ENCODE results near the gene LAIR2.
"Not testable (repeated sequence)": the region's sequence is repeated elsewhere in the genome, so short reads cannot be mapped to it uniquely, and the experiment has no call there.

The LAIR2 gene

DNA sequence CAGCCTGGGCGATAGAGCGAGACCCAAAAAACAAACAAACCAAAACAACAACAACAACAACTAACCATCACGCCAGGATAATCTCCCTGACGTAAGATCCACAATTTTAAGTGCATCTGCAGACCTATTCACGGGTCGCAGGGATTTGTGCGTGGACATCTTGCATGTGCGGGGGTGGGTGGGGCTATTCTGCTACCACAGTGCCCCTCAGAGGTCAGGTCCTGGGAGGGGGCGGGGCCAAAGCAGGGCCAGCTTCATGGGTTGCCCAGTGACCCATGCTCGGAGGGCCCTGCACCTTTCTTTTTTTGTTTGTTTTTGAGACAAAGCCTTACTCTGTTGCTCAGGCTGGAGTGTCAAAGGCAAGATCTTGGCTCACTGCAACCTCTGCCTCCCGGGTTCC, 26.9 kb upstream of the LAIR2 start:
- Mint-ChIP-seq H3K4me3 (no peak overlapping the region), H3K4me1 (ENCODE audit: low read depth) (peaks cover 8% of the 10 kb centered on the region), H3K36me3 (ENCODE audit: low read depth) (no peaks in the 10 kb centered on the region), H3K27me3 (peaks cover 51% of the 10 kb centered on the region), H3K9me3 (no peaks in the 10 kb centered on the region), H3K27ac (no peak overlapping the region)

DNA sequence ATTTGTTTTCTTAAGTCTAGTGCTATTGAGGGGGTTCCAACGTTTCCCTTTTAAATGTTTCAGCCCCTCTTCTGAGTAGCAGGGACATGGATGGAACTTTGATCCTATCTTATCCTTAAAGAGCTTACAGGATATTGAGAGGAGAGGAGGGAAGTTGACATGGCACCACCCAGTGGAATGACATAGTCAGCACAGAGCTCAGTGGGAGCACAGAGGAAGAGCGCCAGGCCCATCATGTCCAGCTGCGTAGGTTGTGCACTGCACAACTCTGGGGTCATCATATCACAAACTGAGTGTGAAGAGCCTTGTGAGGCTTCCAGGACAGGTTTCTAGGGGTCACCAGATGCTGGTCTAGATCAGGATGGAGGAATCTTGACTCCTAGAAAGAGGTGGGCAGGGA, 25.0 kb upstream of the LAIR2 start:
- H3K27me3 Mint-ChIP-seq: peaks cover 55% of the 10 kb centered on the region
- peaks cover 17% of the 10 kb centered on the region for H3K4me1 Mint-ChIP-seq (ENCODE audit: low read depth)
- H3K9me3 Mint-ChIP-seq: no peaks in the 10 kb centered on the region
- H3K4me3 Mint-ChIP-seq: no peak overlapping the region
- H3K27ac Mint-ChIP-seq: no peak overlapping the region
- H3K36me3 Mint-ChIP-seq (ENCODE audit: low read depth): no peaks in the 10 kb centered on the region

DNA sequence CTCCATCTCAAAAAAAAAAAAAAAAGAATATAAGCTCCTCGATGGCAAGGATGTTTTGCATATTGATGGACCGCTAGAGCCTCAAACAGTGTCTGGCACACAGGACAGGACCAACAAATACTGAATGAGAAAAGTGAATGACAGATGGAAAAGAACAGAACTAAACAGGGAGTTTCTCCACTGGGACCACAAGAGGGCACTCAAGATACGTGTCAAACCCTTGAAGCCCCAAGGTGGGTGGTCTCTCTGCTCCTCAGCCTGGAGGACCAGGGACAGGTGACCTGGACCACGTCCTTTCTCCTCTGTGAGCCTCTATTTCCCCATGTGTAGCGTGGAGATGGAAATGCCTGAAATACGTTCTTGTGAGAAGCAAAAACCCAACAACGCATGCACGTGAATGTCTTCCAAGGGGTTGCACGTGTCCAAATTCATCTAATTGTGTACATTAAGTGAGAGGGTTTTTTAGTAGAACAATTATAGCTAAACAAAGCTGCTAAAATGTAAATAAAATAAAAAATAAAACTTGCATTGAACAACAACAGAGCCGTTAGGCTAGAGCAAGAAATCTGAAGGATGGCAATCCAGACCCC, 23.9 kb upstream of the LAIR2 start:
- peaks cover 53% of the 10 kb centered on the region for H3K27me3 Mint-ChIP-seq
- no peak overlapping the region for H3K4me3 Mint-ChIP-seq
- no peak overlapping the region for H3K27ac Mint-ChIP-seq
- H3K36me3 Mint-ChIP-seq (ENCODE audit: low read depth): no peaks in the 10 kb centered on the region
- H3K4me1 Mint-ChIP-seq (ENCODE audit: low read depth): peaks cover 18% of the 10 kb centered on the region
- H3K9me3 Mint-ChIP-seq: no peaks in the 10 kb centered on the region

DNA sequence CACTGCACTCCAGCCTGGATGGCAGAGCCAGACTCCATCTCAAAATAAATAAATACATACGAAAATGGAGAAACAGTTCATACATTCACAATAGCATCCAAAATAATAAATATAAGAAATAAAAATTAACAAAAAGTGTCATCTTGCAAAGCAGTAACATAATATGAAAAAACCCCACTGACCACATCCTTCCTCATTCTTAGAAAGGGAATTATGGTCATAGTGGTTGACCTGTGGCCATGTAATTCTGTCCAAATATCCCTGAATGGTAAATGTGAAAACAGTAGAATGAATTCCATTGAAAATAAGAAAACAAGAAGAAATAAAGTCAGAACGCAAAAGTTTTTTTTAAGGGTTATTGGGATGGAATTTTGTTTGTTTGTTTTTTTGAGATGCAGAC, 22.6 kb upstream of the LAIR2 start:
- Mint-ChIP-seq H3K9me3 (no peaks in the 10 kb centered on the region), H3K27me3 (peaks cover 52% of the 10 kb centered on the region), H3K36me3 (ENCODE audit: low read depth) (no peaks in the 10 kb centered on the region), H3K4me1 (ENCODE audit: low read depth) (peaks cover 18% of the 10 kb centered on the region), H3K27ac (no peak overlapping the region), H3K4me3 (no peak overlapping the region)

DNA sequence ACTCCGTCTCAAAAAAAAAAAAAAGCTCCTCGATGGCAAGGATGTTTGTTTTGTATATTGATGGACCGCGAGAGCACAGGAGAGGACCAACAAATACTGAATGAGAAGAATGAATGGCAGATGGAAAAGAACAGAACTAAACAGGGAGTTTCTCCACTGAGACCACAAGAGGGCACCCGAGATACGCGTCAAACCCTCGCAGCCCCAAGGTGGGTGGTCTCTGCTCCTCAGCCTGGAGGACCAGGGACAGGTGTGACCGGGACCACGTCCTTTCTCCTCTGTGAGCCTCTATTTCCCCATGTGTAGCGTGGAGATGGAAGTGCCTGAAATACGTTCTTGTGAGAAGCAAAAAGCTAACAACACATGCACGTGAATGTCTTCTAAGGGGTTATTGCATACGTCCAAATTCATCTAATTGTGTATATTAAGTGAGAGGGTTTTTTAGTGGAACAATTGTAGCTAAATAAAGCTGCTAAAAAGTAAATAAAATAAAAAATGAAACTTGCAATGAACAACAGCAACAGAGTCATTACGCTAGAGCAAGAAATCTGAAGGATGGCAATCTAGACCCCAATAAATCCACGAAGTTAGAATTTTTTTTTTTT, 21.2 kb upstream of the LAIR2 start:
- Mint-ChIP-seq H3K27me3 (peaks cover 53% of the 10 kb centered on the region), H3K4me1 (ENCODE audit: low read depth) (peaks cover 18% of the 10 kb centered on the region)

DNA sequence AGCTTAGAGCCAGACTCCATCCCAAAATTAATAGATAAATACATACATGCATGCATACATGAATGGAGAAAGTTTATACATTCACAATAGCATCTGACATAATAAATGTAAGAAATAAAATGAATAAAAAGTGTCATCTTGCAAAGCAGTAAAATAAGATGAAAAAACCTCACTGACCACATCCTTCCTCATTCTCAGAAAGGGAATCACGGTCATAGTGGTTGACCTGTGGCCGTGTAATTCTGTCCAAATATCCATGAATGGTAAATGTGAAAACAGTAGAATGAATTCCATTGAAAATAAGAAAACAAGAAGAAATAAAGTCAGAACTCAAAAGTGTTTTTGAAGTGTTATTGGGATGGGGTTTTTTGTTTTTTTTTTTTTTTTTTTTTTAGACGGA, 19.7 kb upstream of the LAIR2 start:
- Mint-ChIP-seq H3K36me3 (ENCODE audit: low read depth) (no peaks in the 10 kb centered on the region), H3K4me3 (no peak overlapping the region), H3K27me3 (peaks cover 42% of the 10 kb centered on the region), H3K9me3 (no peaks in the 10 kb centered on the region), H3K27ac (no peak overlapping the region), H3K4me1 (ENCODE audit: low read depth) (peaks cover 18% of the 10 kb centered on the region)

More for the DNA sequence above, 21.2 kb upstream of the LAIR2 start:
- Mint-ChIP-seq H3K9me3 (no peaks in the 10 kb centered on the region), H3K27ac (no peak overlapping the region), H3K4me3 (no peak overlapping the region), H3K36me3 (ENCODE audit: low read depth) (no peaks in the 10 kb centered on the region)

DNA sequence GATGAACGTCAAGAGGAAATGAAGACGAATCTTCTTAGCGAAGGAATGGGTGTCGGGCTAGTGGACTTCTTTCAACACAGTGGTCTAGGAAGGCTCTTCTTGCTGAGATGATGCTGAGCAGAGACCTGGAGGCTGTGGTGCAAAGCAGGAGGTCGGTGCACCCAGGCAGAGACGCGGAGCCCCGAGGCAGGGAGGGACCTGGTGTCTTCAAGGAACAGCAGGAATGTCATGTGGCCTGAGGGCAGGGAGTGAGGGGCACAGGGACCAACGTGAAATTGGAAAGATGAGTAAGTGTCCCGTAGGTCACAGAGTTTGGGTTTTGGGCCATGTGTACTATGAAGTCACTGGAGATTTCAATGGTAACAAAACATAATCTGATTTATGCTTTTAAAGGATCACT, 18.2 kb upstream of the LAIR2 start:
- Mint-ChIP-seq H3K36me3 (ENCODE audit: low read depth) (no peaks in the 10 kb centered on the region), H3K27ac (no peak overlapping the region), H3K9me3 (no peaks in the 10 kb centered on the region), H3K4me1 (ENCODE audit: low read depth) (peaks cover 18% of the 10 kb centered on the region), H3K27me3 (peaks cover 34% of the 10 kb centered on the region), H3K4me3 (no peak overlapping the region)

DNA sequence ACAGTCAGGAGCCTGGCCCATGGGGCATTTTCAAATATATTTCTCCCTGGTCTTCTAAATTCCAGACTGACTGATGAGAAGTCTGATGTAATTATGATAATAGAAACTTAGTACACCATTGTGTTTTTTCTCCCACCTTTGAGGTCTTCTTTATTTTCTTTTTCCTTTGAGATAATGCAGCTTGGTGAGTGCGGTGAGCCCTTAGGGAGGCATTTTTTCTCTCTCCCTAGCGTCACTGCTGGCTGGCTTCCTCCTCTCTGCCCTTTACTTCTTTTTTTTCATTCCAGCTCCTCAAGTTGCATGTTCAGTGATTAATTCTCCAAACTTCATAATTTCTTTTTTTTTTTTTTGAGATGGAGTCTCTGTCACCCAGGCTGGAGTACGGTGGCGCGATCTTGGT, 16.8 kb upstream of the LAIR2 start:
- peaks cover 25% of the 10 kb centered on the region for H3K27me3 Mint-ChIP-seq
- no peak overlapping the region for H3K27ac Mint-ChIP-seq
- H3K4me1 Mint-ChIP-seq (ENCODE audit: low read depth): peaks cover 18% of the 10 kb centered on the region
- no peak overlapping the region for H3K4me3 Mint-ChIP-seq
- no peaks in the 10 kb centered on the region for H3K9me3 Mint-ChIP-seq
- H3K36me3 Mint-ChIP-seq (ENCODE audit: low read depth): no peaks in the 10 kb centered on the region

DNA sequence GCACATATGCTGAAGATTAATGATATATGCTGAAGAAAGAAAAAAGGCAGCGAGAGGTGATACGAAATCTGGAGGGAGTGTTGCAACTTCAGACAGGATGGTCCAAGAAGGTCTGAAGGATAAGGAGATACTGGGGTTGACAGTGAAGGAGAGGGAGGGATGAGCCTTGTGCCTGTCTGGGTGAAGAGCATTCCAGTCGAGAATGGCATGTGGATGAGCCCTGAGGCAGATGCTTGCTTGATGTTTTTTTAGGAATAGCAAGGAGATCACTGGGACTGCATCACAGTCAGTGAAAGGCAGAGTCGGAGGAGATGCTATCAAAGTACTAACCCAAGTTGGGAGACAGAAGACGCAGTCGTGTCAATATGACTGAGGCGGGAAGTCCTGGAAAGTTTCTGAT, 13.3 kb upstream of the LAIR2 start:
- Mint-ChIP-seq H3K27ac (no peak overlapping the region), H3K4me3 (no peak overlapping the region), H3K4me1 (ENCODE audit: low read depth) (no peaks in the 10 kb centered on the region), H3K9me3 (no peaks in the 10 kb centered on the region), H3K27me3 (peaks cover 22% of the 10 kb centered on the region), H3K36me3 (ENCODE audit: low read depth) (no peaks in the 10 kb centered on the region)

DNA sequence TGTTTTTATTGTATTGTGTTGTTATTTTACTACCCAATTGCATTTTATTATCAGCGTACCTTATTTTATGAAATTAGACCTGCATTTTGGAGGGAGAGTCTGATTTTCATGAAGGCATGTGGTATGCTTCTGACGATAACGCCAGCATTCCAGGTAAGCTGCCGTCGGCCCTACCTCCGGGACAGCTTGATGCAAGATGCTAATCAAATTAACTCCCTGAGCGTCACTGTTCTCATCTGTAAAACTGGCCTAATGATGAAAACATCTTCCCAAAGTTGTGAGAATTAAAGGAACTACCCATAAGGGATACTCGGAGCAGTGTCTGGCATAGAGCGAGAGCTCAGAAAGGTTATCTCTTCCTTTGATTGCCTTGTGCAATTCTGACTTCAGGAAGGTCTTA, 12.9 kb upstream of the LAIR2 start:
- Mint-ChIP-seq H3K4me3 (no peak overlapping the region), H3K4me1 (ENCODE audit: low read depth) (no peaks in the 10 kb centered on the region), H3K27ac (no peak overlapping the region), H3K36me3 (ENCODE audit: low read depth) (no peaks in the 10 kb centered on the region), H3K9me3 (no peaks in the 10 kb centered on the region), H3K27me3 (peaks cover 22% of the 10 kb centered on the region)

DNA sequence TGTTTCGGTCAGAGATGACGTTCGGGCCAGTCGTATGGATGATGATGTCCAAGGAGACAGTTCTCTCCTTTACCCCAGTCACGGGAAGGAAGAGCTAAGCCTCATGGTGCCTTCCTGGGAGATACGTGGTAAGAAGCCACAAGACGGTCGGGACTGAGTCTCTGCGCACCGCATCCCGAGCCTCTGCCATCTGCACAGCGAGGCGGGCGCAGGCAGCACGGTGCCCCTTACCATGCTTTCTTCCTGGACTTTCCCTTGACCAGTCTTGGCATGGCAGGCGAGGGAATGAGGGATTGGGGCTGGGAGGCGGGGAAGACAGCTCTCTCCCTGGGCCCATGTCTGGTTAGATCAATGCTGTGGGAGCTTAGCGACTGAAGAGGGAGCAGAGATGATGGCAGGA, 10.1 kb upstream of the LAIR2 start:
- peaks cover 2% of the 10 kb centered on the region for H3K4me1 Mint-ChIP-seq (ENCODE audit: low read depth)
- H3K4me3 Mint-ChIP-seq: no peak overlapping the region
- H3K36me3 Mint-ChIP-seq (ENCODE audit: low read depth): no peaks in the 10 kb centered on the region
- peaks cover 27% of the 10 kb centered on the region for H3K27me3 Mint-ChIP-seq
- no peaks in the 10 kb centered on the region for H3K9me3 Mint-ChIP-seq
- no peak overlapping the region for H3K27ac Mint-ChIP-seq

DNA sequence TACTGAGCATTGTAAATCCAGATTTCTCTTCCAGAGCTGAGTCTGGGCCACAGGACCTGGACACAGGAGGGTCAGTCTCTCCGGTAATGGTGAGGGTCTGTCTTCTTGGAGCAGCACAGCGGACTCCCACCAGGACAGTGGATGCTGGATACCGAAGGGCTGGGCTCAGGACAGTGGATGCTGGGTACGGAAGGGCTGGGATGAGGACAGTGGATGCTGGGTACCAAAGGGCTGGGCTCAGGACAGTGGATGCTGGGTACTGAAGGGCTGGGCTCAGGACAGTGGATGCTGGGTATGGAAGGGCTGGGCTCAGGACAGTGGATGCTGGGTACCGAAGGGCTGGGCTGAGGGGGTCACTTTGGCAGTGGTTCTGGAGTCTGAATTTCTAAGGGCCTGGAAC, 9.6 kb upstream of the LAIR2 start:
- H3K27me3 Mint-ChIP-seq: peaks cover 27% of the 10 kb centered on the region
- not testable (repeated sequence) for H3K4me1 Mint-ChIP-seq (ENCODE audit: low read depth); H3K27ac Mint-ChIP-seq; H3K9me3 Mint-ChIP-seq; H3K36me3 Mint-ChIP-seq (ENCODE audit: low read depth); H3K4me3 Mint-ChIP-seq

DNA sequence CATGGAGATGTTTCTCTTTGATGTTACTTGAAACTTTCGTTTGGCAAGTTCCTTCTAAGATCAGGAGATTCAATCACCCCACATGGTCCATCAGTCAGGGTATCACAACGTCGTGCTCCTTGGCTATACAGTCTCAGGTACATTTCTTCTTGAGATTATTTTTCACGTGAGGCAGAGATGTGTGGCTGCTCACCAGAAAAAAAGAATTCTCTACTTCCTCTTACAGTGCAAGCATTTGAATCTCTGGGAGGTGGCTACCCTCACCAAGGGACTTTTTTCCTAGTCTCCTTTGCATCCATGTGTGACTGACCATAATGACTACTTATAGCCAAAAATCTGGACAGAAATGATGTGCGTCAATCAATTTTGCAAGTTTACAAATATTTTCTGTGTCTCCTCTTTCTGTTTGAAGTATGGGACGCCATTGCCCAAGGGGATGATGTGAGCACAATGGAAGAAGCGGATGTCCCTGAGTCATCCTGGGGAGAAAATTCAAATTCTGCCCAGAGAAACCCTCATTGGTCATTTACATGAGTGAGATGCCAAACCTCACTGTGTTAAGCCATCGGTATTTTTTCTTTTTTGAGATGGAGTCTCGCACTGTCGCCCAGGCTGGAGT, 8.6 kb upstream of the LAIR2 start:
- peaks cover 28% of the 10 kb centered on the region for H3K27me3 Mint-ChIP-seq
- no peaks in the 10 kb centered on the region for H3K36me3 Mint-ChIP-seq (ENCODE audit: low read depth)
- H3K4me1 Mint-ChIP-seq (ENCODE audit: low read depth): peaks cover 14% of the 10 kb centered on the region
- no peak overlapping the region for H3K4me3 Mint-ChIP-seq
- H3K9me3 Mint-ChIP-seq: no peaks in the 10 kb centered on the region
- no peak overlapping the region for H3K27ac Mint-ChIP-seq

DNA sequence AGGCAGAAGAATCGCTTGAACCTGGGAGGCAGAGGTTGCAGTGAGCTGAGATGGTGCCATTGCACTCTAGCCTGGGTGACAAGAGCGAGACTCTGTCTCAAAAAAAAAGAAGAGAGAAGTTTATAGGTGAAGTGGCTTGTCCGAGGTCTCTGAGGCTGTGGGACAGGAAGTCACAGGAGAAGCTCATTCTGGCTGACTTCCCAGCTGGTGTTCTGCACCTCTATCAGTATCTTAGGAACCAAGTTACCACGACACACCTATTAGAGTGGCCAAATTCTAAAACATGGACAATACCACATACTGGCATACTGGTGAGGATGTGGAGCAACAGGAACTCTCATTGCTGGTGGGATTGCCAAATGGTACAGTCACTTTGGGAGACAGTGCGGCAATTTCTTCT, 7.3 kb upstream of the LAIR2 start:
- peaks cover 17% of the 10 kb centered on the region for H3K4me1 Mint-ChIP-seq (ENCODE audit: low read depth)
- not testable (repeated sequence) for H3K4me3 Mint-ChIP-seq; H3K27ac Mint-ChIP-seq; H3K9me3 Mint-ChIP-seq; H3K36me3 Mint-ChIP-seq (ENCODE audit: low read depth)
- peaks cover 35% of the 10 kb centered on the region for H3K27me3 Mint-ChIP-seq

DNA sequence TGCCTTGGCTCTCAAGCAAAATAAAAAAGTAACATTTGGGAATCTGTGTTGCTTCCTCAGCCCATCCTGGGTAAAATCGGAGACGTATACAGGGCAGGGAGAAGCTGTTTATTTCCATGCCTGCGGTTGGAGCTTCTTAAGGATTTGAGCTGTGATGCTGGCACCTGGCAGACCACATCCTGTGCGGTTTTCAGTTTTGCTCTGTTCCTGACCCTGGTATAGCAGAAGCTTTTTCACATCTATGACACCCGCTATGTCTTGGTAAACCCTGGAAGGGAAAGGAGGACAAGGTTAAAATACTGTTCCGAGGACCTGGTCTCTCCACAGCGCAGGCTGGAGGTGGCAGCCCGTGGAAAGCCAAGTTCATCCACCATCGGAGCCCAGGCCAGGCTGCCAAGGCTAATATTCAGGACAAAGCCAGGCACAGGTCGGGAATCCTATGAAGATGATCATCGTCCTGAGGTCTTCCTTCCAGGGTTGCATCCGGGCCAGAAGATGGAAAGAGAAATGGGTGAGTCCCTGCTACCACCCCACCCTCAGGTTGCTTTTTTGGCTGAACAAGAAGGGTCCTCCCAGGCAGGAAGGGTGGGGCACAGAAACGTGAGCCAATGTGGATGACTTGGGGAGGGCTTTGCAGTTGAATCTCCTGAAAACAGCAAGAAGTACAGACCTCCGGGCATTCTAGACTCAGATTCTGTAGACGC, 4.7 kb upstream of the LAIR2 start:
- not testable (repeated sequence) for H3K36me3 Mint-ChIP-seq (ENCODE audit: low read depth); H3K27ac Mint-ChIP-seq; H3K9me3 Mint-ChIP-seq; H3K4me3 Mint-ChIP-seq
- Mint-ChIP-seq H3K4me1 (ENCODE audit: low read depth) (peaks cover 24% of the 10 kb centered on the region), H3K27me3 (peaks cover 42% of the 10 kb centered on the region)
